Measurements from ENCODE around the gene HES1. TPM values are rescaled to one million over a fixed set of nuclear protein-coding genes. Genes with fewer than 3 reads are reported as not detected.
A peak's percentile ranks its signal among the peaks of the same experiment; 100 is the strongest.

The HES1 gene
- polyA plus RNA-seq, 3 donors, result 0.17 to 66.6 (median 0.26) TPM

GRCh38 chr3:194103983-194104751 is 31.8 kb upstream of the HES1 start:
- Histone ChIP-seq H3K4me2 (replicated peaks; ENCODE audit: extremely low read depth, low read length, poor library complexity, severe bottlenecking) (no peak overlapping the region), H4K20me1 (ENCODE audit: insufficient read depth, low read length) (no peaks in the 10 kb centered on the region), H3K4me3 (replicated peaks in 1 of 3; ENCODE audit: low read depth in 2 of 3, low read length in 3 of 3) (no peak overlapping the region), H3K9me3 (replicated peaks in 1 of 2; ENCODE audit: control insufficient read depth in 1 of 2, insufficient read depth in 1 of 2, low read length in 2 of 2) (no peaks in the 10 kb centered on the region), H3K27ac (ENCODE audit: low read depth in 1 of 2, low read length in 2 of 2) (no peak overlapping the region), H3K79me2 (ENCODE audit: insufficient read depth, low read length) (no peaks in the 10 kb centered on the region), H2AFZ (ENCODE audit: insufficient read depth, low read depth, low read length, poor library complexity, severe bottlenecking) (no peak overlapping the region), H3K36me3 (replicated peaks in 1 of 2; ENCODE audit: control insufficient read depth in 1 of 2, insufficient read depth in 2 of 2, low read length in 2 of 2) (no peaks in the 10 kb centered on the region), H3K4me1 (ENCODE audit: control insufficient read depth in 1 of 2, insufficient read depth in 2 of 2, low read length in 2 of 2) (peaks cover 11 to 15% of the 10 kb centered on the region in 2 donors), H3K9ac (ENCODE audit: insufficient read depth, low read length, poor library complexity, severe bottlenecking) (no peak overlapping the region), H3K27me3 (ENCODE audit: control insufficient read depth in 2 of 2, insufficient read depth in 2 of 2, low read length in 2 of 2) (peaks cover 0 to 8% of the 10 kb centered on the region in 2 donors)
- H3K4me3 Mint-ChIP-seq, result no peak overlapping the region
- intact Hi-C loops (cut with micrococcal nuclease), result no loop called here
- TF ChIP-seq CTCF (IDR thresholded peaks at IDR 0.05), result no peak
- H3K27me3 Mint-ChIP-seq (ENCODE audit: low read depth in 3 of 3), result peaks cover 12 to 17% (median 15%) of the 10 kb centered on the region in 3 donors
- H3K27ac Mint-ChIP-seq, result peak overlapping the region in 2 of 7 donors; percentile 30 to 55
- WGBS (ENCODE audit: insufficient coverage), result 89% methylated on average over 3 of the region's 12 CpGs
- DNase-seq, result peak; percentile 30 to 62 (median 57)
- peaks cover 20% of the 10 kb centered on the region for H3K4me1 Mint-ChIP-seq
- no peaks in the 10 kb centered on the region for H3K36me3 Mint-ChIP-seq
- peaks cover 0 to 4% (median 0%) of the 10 kb centered on the region in 7 donors for H3K9me3 Mint-ChIP-seq

GRCh38 chr3:194105292-194105691 is 30.7 kb upstream of the HES1 start:
- H3K9me3 Mint-ChIP-seq, result peaks cover 0 to 4% (median 0%) of the 10 kb centered on the region in 7 donors
- no peak overlapping the region for H3K4me3 Mint-ChIP-seq
- Histone ChIP-seq H3K9ac (ENCODE audit: insufficient read depth, low read length, poor library complexity, severe bottlenecking) (no peak overlapping the region), H3K4me3 (replicated peaks in 1 of 3; ENCODE audit: low read depth in 2 of 3, low read length in 3 of 3) (no peak overlapping the region), H2AFZ (ENCODE audit: insufficient read depth, low read depth, low read length, poor library complexity, severe bottlenecking) (no peak overlapping the region), H3K4me1 (ENCODE audit: control insufficient read depth in 1 of 2, insufficient read depth in 2 of 2, low read length in 2 of 2) (peaks cover 8 to 15% of the 10 kb centered on the region in 2 donors), H4K20me1 (ENCODE audit: insufficient read depth, low read length) (no peaks in the 10 kb centered on the region), H3K4me2 (replicated peaks; ENCODE audit: extremely low read depth, low read length, poor library complexity, severe bottlenecking) (no peak overlapping the region), H3K79me2 (ENCODE audit: insufficient read depth, low read length) (no peaks in the 10 kb centered on the region), H3K27me3 (ENCODE audit: control insufficient read depth in 2 of 2, insufficient read depth in 2 of 2, low read length in 2 of 2) (peaks cover 0 to 3% of the 10 kb centered on the region in 2 donors), H3K36me3 (replicated peaks in 1 of 2; ENCODE audit: control insufficient read depth in 1 of 2, insufficient read depth in 2 of 2, low read length in 2 of 2) (no peaks in the 10 kb centered on the region), H3K9me3 (replicated peaks in 1 of 2; ENCODE audit: control insufficient read depth in 1 of 2, insufficient read depth in 1 of 2, low read length in 2 of 2) (no peaks in the 10 kb centered on the region), H3K27ac (ENCODE audit: low read depth in 1 of 2, low read length in 2 of 2) (no peak overlapping the region)
- H3K27ac Mint-ChIP-seq, result no peak overlapping the region
- WGBS (ENCODE audit: insufficient coverage), result 36% methylated on average over 4 of the region's 9 CpGs
- DNase-seq, result no peak
- H3K36me3 Mint-ChIP-seq, result no peaks in the 10 kb centered on the region
- intact Hi-C loops (cut with micrococcal nuclease), result no loop called here
- H3K27me3 Mint-ChIP-seq (ENCODE audit: low read depth in 3 of 3), result peaks cover 6 to 13% (median 8%) of the 10 kb centered on the region in 3 donors
- no peak for TF ChIP-seq CTCF (IDR thresholded peaks at IDR 0.05)
- peaks cover 16% of the 10 kb centered on the region for H3K4me1 Mint-ChIP-seq

Data from CD14-positive monocyte (primary cell).